C4-2B (cell line): ENCODE results near the gene ARHGEF1.

Experiments used
- ZFX ChIP-seq: fragments of 450-650 bp; IDR thresholded peaks from 2 replicates; pipeline ENCODE4 v1.6.1; 2017
- TF ChIP-seq, protein P1 (sequence below): fragments of 450-650 bp; conservative IDR thresholded peaks from 2 replicates; pipeline ENCODE4 v1.5.1; 2017; ENCODE audit warnings: mild to moderate bottlenecking

DNA sequence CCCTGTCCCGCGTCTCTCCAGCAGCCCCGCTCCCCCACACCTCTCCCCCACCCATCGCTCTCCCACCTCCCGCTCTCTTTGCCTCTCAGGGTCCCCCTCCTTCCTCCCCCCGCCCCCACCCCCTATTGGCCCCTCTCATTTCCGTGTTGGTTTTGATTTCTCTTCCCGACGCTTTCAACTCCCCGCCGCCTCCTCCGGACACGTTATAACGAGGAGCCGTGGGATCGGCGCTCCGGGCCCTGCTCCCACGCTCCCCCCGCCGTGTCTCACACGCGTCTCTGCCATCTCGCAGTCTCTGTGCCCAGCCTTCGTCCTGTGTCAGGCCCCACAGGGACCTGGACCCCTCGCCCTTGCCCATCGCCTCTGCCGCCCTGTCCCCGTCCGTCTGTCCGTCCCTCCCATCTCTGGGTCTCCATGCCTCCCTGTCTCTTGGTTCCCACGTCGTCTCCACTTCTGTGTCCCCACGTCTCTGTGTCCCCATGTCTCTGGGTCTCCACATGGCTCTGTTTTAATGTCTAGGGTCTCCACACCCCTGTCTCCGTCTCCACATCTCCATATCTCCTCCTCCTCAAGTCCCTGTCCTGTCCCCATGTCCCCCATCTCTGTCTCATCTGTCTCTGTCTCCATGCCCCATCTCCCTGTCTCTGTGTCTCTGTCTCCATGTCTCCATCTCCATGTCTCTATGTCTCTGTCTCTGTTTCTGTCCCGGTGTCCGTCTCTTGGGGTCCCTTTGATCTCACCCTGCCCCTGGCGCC lies 32.2 kb downstream of the ARHGEF1 start:
- TF ChIP-seq, protein P1, sequence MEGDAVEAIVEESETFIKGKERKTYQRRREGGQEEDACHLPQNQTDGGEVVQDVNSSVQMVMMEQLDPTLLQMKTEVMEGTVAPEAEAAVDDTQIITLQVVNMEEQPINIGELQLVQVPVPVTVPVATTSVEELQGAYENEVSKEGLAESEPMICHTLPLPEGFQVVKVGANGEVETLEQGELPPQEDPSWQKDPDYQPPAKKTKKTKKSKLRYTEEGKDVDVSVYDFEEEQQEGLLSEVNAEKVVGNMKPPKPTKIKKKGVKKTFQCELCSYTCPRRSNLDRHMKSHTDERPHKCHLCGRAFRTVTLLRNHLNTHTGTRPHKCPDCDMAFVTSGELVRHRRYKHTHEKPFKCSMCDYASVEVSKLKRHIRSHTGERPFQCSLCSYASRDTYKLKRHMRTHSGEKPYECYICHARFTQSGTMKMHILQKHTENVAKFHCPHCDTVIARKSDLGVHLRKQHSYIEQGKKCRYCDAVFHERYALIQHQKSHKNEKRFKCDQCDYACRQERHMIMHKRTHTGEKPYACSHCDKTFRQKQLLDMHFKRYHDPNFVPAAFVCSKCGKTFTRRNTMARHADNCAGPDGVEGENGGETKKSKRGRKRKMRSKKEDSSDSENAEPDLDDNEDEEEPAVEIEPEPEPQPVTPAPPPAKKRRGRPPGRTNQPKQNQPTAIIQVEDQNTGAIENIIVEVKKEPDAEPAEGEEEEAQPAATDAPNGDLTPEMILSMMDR, result no peak
- TF ChIP-seq ZFX, result no peak
